SK-N-MC (cell line): Measurements from ENCODE around the gene CSF3.
A peak's percentile ranks its signal among the peaks of the same experiment; 100 is the strongest.

Source experiments
- DNase-seq: peaks from one replicate; pipeline ENCODE4 v3.0.0-alpha.2; 2011; ENCODE audit warnings: low read depth, low spot score
- H3K27ac ChIP-seq: fragments of 200-600 bp; sonication (generic); 2 replicates; pipeline ENCODE4 v1.5.1; 2016; ENCODE audit warnings: mixed run types
- H3K36me3 ChIP-seq: fragments of 200-600 bp; sonication (generic); 2 replicates; pipeline ENCODE4 v1.6.1; 2017; ENCODE audit warnings: antibody characterized with exemption, low read length, mixed read lengths; ENCODE audit not compliant: insufficient read depth
- H3K4me3 ChIP-seq: fragments of 200-600 bp; sonication (generic); 2 replicates; pipeline ENCODE4 v1.5.1; 2016
- H3K9ac ChIP-seq: fragments of 200-600 bp; sonication (generic); 2 replicates; pipeline ENCODE4 v1.8.0; 2017; ENCODE audit warnings: mixed run types, mixed read lengths; ENCODE audit not compliant: insufficient read length
- H3K9me3 ChIP-seq: fragments of 200-600 bp; sonication (generic); 2 replicates; pipeline ENCODE4 v1.6.1; 2017; ENCODE audit warnings: low read depth, mild to moderate bottlenecking, antibody characterized with exemption, low read length, moderate library complexity, mixed read lengths
- EZH2 ChIP-seq: fragments of 200-600 bp; sonication (generic); IDR thresholded peaks from one replicate; pipeline ENCODE4 v1.6.1; 2017; ENCODE audit warnings: antibody characterized with exemption
- FOXP2 ChIP-seq: optimal IDR thresholded peaks from 2 replicates; pipeline ENCODE3; 2011; ENCODE audit warnings: mild to moderate bottlenecking, moderate library complexity; ENCODE audit not compliant: insufficient read depth; ENCODE audit errors: extremely low read length, control extremely low read depth
- POLR2AphosphoS5 ChIP-seq: IDR thresholded peaks from 2 replicates; pipeline ENCODE4 v1.6.1; 2012; ENCODE audit warnings: mild to moderate bottlenecking, low read depth, low read length, borderline replicate concordance

CSF3 gene

GRCh38 chr17:40015005-40015997 lies at the start of gene CSF3:
TSS of gene CSF3 (plus strand) at chr17:40015440. CDS start at chr17:40015475, 35 bp downstream.
- Histone ChIP-seq H3K36me3 (peaks cover 3% of the 10 kb centered on the region; the same call in 1 of the 2 replicates), H3K9me3 (no peaks in the 10 kb centered on the region), H3K4me3 (no peak within 1 kb of the TSS), H3K27ac (no peak within 1 kb of the TSS), H3K9ac (no peak within 1 kb of the TSS)
- no peak for TF ChIP-seq EZH2
- no peak for TF ChIP-seq FOXP2
- no peak for TF ChIP-seq POLR2AphosphoS5
- DNase-seq: no peak

DNA sequence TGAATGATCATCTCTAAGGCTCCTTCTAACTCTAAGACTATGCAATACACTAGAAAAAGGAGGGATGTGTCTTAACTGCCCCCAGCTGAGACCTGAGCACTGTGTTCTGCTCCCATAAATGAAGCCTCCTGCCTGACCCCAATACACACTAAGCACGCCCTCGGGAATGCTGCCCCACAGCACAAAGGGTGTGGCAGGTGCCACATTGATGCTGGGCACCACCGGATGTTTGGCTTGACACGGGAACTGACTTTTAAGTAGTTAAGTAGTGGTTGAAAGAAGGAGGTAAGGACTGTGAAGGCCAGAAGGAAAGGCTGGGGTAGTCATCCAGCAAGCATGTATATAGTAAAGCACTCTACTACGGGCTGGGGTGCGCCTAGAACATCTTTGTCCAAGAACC lies 48.5 kb upstream of the CSF3 start:
- no peak overlapping the region for H3K27ac ChIP-seq
- no peak overlapping the region for H3K9ac ChIP-seq
- no peak for DNase-seq
- no peaks in the 10 kb centered on the region for H3K36me3 ChIP-seq
- TF ChIP-seq EZH2: no peak
- no peak for TF ChIP-seq FOXP2
- no peak for TF ChIP-seq POLR2AphosphoS5
- H3K9me3 ChIP-seq: no peaks in the 10 kb centered on the region
- no peak overlapping the region for H3K4me3 ChIP-seq

GRCh38 chr17:39968761-39969160 lies 46.5 kb upstream of the CSF3 start:
- Histone ChIP-seq H3K36me3 (no peaks in the 10 kb centered on the region), H3K27ac (no peak overlapping the region), H3K4me3 (no peak overlapping the region), H3K9ac (no peak overlapping the region), H3K9me3 (no peaks in the 10 kb centered on the region)
- no peak for TF ChIP-seq POLR2AphosphoS5
- no peak for TF ChIP-seq FOXP2
- no peak for TF ChIP-seq EZH2
- no peak for DNase-seq

DNA sequence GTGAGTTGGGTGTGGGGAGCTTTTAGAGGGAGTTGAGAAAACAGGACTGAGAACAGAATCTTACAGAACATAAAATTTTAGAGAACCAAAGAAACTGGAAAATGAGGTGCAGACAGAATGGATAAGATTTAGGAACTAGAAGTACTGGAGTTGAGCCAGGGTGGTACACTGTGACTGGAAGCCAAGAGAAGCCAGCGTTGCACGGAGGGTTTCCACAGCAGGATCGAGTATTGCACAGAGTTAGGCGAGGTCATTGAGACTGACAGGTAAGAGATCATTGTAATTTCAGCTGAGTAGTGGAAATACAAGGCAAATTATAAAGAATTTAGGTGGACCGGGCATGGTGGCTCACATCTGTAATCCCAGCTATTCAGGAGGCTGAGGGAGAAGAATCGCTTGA lies 45.9 kb upstream of the CSF3 start:
- no peak for TF ChIP-seq EZH2
- no peaks in the 10 kb centered on the region for H3K9me3 ChIP-seq
- no peak for DNase-seq
- H3K36me3 ChIP-seq: no peaks in the 10 kb centered on the region
- no peak overlapping the region for H3K27ac ChIP-seq
- no peak overlapping the region for H3K4me3 ChIP-seq
- H3K9ac ChIP-seq: no peak overlapping the region

GRCh38 chr17:39970157-39970692 lies 45.0 kb upstream of the CSF3 start:
- Histone ChIP-seq H3K9me3 (no peaks in the 10 kb centered on the region), H3K36me3 (no peaks in the 10 kb centered on the region), H3K9ac (no peak overlapping the region), H3K4me3 (no peak overlapping the region), H3K27ac (no peak overlapping the region)
- TF ChIP-seq FOXP2 (no peak), POLR2AphosphoS5 (no peak), EZH2 (no peak)
- no peak for DNase-seq

GRCh38 chr17:39971076-39971603 lies 44.1 kb upstream of the CSF3 start:
- Histone ChIP-seq H3K9me3 (no peaks in the 10 kb centered on the region), H3K36me3 (no peaks in the 10 kb centered on the region), H3K27ac (no peak overlapping the region), H3K4me3 (no peak overlapping the region), H3K9ac (no peak overlapping the region)
- TF ChIP-seq EZH2 (no peak), FOXP2 (no peak), POLR2AphosphoS5 (no peak)
- no peak for DNase-seq

GRCh38 chr17:39972271-39972670 lies 43.0 kb upstream of the CSF3 start:
- Histone ChIP-seq H3K9ac (peak overlapping the region; percentile 57), H3K36me3 (no peaks in the 10 kb centered on the region), H3K27ac (no peak overlapping the region), H3K4me3 (no peak overlapping the region), H3K9me3 (no peaks in the 10 kb centered on the region)
- DNase-seq: no peak
- TF ChIP-seq FOXP2 (no peak), EZH2 (no peak), POLR2AphosphoS5 (no peak)

DNA sequence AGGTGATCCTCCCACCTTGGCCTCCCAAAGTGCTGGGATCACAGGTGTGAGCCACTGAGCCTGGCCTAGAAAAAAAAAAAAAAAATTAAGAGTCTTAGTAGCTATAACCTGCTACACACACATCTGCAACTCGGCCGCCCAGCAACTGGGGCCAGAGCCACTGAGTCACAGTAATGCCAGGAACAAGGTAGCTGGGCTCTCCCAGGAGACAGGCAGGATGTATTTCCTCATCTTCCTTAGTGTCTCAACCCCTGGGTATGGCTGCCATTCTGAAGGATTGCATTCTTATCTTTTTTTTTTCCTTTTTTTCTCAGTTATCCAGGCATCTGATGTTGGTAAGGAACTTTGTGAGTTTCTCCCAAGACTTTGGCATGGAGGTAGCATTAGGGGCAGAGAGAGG lies 41.7 kb upstream of the CSF3 start:
- no peaks in the 10 kb centered on the region for H3K9me3 ChIP-seq
- DNase-seq: no peak
- TF ChIP-seq POLR2AphosphoS5 (no peak), EZH2 (no peak), FOXP2 (no peak)
- H3K4me3 ChIP-seq: no peak overlapping the region
- H3K9ac ChIP-seq: no peak overlapping the region
- no peak overlapping the region for H3K27ac ChIP-seq
- no peaks in the 10 kb centered on the region for H3K36me3 ChIP-seq
